WTC11 (cell line): ENCODE results near the gene RNF212.

Experiments
- CREM ChIP-seq: sonication (generic); formaldehyde crosslinking; IDR thresholded peaks from 2 replicates; pipeline ENCODE4 v1.8.1; 2022; ENCODE audit warnings: mild to moderate bottlenecking, missing genetic modification reagents, moderate library complexity
- CTCF ChIP-seq: fragments of 200-600 bp; IDR thresholded peaks from 2 replicates; pipeline ENCODE4 v1.8.0; 2022; ENCODE audit warnings: antibody characterized with exemption
- ETV6 ChIP-seq: sonication (generic); formaldehyde crosslinking; IDR thresholded peaks from 2 replicates; pipeline ENCODE4 v1.8.1; 2022; ENCODE audit warnings: mild to moderate bottlenecking, missing genetic modification reagents
- JAZF1 ChIP-seq: fragments of 250-450 bp; sonication (Bioruptor Pico); IDR thresholded peaks from 2 replicates; pipeline ENCODE4 v1.9.0; 2021; ENCODE audit warnings: moderate library complexity, mild to moderate bottlenecking, inconsistent platforms
- NR2C2 ChIP-seq: sonication (generic); formaldehyde crosslinking; IDR thresholded peaks from 2 replicates; pipeline ENCODE4 v1.8.0; 2022; ENCODE audit warnings: mild to moderate bottlenecking, missing genetic modification reagents
- TCF7 ChIP-seq: sonication (generic); formaldehyde crosslinking; IDR thresholded peaks from 2 replicates; pipeline ENCODE4 v1.8.0; 2022; ENCODE audit warnings: mild to moderate bottlenecking, low read depth, missing genetic modification reagents, moderate library complexity
- TF ChIP-seq, protein P1 (sequence below): sonication (generic); formaldehyde crosslinking; conservative IDR thresholded peaks from 2 replicates; pipeline ENCODE4 v1.8.1; 2022; ENCODE audit warnings: mild to moderate bottlenecking, missing genetic modification reagents

- TF ChIP-seq ETV6 (CRISPR knock-in tag): peak; percentile 95
- TF ChIP-seq, protein P1, sequence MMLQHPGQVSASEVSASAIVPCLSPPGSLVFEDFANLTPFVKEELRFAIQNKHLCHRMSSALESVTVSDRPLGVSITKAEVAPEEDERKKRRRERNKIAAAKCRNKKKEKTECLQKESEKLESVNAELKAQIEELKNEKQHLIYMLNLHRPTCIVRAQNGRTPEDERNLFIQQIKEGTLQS (CRISPR knock-in tag): peak; percentile 85; the same call in 1 of the 2 replicates
- TF ChIP-seq JAZF1 (CRISPR knock-in tag): no peak
- no peak for TF ChIP-seq CTCF
- TF ChIP-seq CREM (CRISPR knock-in tag): peak; percentile 88; the same call in 1 of the 2 replicates
- peak; percentile 96 for TF ChIP-seq TCF7 (CRISPR knock-in tag)
- peak; percentile 83 for TF ChIP-seq NR2C2 (CRISPR knock-in tag)
These were observed at the start of gene RNF212 for GRCh38 chr4:1113311-1114009.
